Endothelial cell of hepatic sinusoid (primary cell): ENCODE results near the gene MYD88.

Experiments
- in situ Hi-C: cut with HindIII; loops from 2 replicates; pipeline ENCODE4 v1.10.0; 2017; ENCODE audit warnings: low sequenced_read_pairs

MYD88 gene

GRCh38 chr3:38111696-38112377 lies 26.6 kb upstream of the MYD88 start:
- in situ Hi-C loops = no loop called here

- in situ Hi-C loops = no loop called here
Measured at GRCh38 chr3:38112378-38112761, 26.1 kb upstream of the MYD88 start.

- in situ Hi-C loops = no loop called here
Measured at GRCh38 chr3:38114052-38114874, 24.2 kb upstream of the MYD88 start.

- in situ Hi-C loops = no loop called here
Measured at GRCh38 chr3:38114875-38115644, 23.4 kb upstream of the MYD88 start.

GRCh38 chr3:38115645-38116427 lies 22.6 kb upstream of the MYD88 start:
- in situ Hi-C loops = no loop called here

- in situ Hi-C loops = no loop called here
Measured at GRCh38 chr3:38116471-38117162, 21.8 kb upstream of the MYD88 start.

GRCh38 chr3:38117163-38117716 lies 21.2 kb upstream of the MYD88 start:
- in situ Hi-C loops = no loop called here

- in situ Hi-C loops = no loop called here
Measured at GRCh38 chr3:38117748-38118420, 20.6 kb upstream of the MYD88 start.

- in situ Hi-C loops = no loop called here
Measured at GRCh38 chr3:38118421-38119247, 19.8 kb upstream of the MYD88 start.

GRCh38 chr3:38119248-38119544 lies 19.3 kb upstream of the MYD88 start:
- in situ Hi-C loops = no loop called here

GRCh38 chr3:38119821-38120692 lies 18.4 kb upstream of the MYD88 start:
- in situ Hi-C loops = no loop called here

GRCh38 chr3:38120693-38121450 lies 17.6 kb upstream of the MYD88 start:
- in situ Hi-C loops = no loop called here

GRCh38 chr3:38121451-38121831 lies 17.0 kb upstream of the MYD88 start:
- in situ Hi-C loops = no loop called here

GRCh38 chr3:38121832-38122461 lies 16.5 kb upstream of the MYD88 start:
- in situ Hi-C loops = no loop called here

- in situ Hi-C loops = no loop called here
Measured at GRCh38 chr3:38122712-38123290, 15.7 kb upstream of the MYD88 start.
